ENCODE measurements around the gene RIIAD1. TPM values are rescaled to one million over a fixed set of nuclear protein-coding genes. Genes with fewer than 3 reads are reported as not detected.

RIIAD1 gene
- total RNA-seq, 1 donor from 2014 or later, result not detected

DNA sequence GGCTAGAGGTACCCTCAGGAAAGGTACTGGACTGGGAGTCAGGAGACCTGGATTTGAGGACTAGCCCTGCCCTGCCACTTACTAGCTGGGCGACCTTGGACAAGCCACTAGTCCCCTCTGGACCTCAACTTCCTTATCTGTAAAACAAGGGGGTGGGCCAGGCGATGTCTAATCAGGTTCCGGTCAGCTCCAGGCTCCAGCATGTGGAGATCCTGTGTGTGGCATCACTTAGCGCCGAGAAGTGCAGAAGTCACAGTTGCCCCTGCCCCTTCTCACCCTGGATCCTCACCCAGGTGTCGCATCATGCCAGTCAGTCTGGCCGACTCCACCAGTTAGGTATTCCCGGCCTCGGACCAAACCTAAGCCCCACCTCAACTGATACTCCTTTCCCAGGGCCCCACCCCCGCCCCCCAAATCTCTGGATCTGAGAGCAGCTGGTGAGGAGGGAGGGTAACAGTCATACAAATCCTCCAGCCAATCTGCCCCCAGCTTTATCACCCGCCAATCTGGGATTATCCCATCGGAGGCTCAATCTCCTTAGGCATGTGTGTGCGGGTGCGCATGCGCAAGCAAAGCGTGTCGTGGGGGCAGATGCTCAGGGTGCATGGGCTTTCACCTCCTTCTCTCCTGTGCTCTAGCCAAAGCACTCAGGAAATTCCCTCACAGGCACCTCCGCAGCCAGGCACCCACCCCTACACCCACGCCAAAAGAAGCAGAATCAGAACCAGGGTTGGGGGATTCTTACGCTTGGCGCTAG lies 10.1 kb upstream of the RIIAD1 start:
- peaks cover 2% of the 10 kb centered on the region for H3K36me3 Mint-ChIP-seq (ENCODE audit: low read depth)
- peaks cover 12% of the 10 kb centered on the region for H3K27me3 Mint-ChIP-seq (ENCODE audit: low read depth)
- H3K4me3 Mint-ChIP-seq (ENCODE audit: unreplicated experiment), result no peak overlapping the region
- TF ChIP-seq, protein P1, sequence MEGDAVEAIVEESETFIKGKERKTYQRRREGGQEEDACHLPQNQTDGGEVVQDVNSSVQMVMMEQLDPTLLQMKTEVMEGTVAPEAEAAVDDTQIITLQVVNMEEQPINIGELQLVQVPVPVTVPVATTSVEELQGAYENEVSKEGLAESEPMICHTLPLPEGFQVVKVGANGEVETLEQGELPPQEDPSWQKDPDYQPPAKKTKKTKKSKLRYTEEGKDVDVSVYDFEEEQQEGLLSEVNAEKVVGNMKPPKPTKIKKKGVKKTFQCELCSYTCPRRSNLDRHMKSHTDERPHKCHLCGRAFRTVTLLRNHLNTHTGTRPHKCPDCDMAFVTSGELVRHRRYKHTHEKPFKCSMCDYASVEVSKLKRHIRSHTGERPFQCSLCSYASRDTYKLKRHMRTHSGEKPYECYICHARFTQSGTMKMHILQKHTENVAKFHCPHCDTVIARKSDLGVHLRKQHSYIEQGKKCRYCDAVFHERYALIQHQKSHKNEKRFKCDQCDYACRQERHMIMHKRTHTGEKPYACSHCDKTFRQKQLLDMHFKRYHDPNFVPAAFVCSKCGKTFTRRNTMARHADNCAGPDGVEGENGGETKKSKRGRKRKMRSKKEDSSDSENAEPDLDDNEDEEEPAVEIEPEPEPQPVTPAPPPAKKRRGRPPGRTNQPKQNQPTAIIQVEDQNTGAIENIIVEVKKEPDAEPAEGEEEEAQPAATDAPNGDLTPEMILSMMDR (IDR thresholded peaks at IDR 0.05), result no peak
- no peaks in the 10 kb centered on the region for H3K4me1 Mint-ChIP-seq (ENCODE audit: low read depth)
- H3K27ac Mint-ChIP-seq (ENCODE audit: unreplicated experiment), result no peak overlapping the region
- no peaks in the 10 kb centered on the region for H3K9me3 Mint-ChIP-seq (ENCODE audit: low read depth)
- no peak for DNase-seq (ENCODE audit: low spot score)

DNA sequence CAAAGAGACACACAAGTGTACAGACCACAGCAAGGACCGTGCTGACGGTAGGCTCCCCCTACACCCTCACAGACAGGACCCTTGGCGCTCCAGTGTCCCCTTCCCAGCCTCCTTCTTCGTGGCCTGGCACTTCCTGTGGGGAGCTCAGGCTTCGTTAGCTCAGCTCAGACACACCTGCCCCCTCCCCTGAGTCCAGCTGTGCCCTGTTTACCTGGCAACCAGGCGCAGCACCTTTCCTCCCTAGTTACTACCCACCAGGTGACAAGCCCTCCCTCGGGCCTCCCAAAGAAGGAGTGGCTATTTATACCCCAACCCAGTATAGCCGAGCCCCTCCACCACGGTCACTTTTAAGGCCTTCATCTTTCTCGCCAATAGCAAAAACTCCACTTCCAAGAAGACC lies 9.4 kb upstream of the RIIAD1 start:
- H3K27me3 Mint-ChIP-seq (ENCODE audit: low read depth), result peaks cover 15% of the 10 kb centered on the region
- no peak for DNase-seq (ENCODE audit: low spot score)
- no peak overlapping the region for H3K27ac Mint-ChIP-seq (ENCODE audit: unreplicated experiment)
- H3K4me3 Mint-ChIP-seq (ENCODE audit: unreplicated experiment), result no peak overlapping the region
- peaks cover 3% of the 10 kb centered on the region for H3K4me1 Mint-ChIP-seq (ENCODE audit: low read depth)
- no peaks in the 10 kb centered on the region for H3K9me3 Mint-ChIP-seq (ENCODE audit: low read depth)
- TF ChIP-seq, protein P1 (IDR thresholded peaks at IDR 0.05), result no peak
- peaks cover 2% of the 10 kb centered on the region for H3K36me3 Mint-ChIP-seq (ENCODE audit: low read depth)

DNA sequence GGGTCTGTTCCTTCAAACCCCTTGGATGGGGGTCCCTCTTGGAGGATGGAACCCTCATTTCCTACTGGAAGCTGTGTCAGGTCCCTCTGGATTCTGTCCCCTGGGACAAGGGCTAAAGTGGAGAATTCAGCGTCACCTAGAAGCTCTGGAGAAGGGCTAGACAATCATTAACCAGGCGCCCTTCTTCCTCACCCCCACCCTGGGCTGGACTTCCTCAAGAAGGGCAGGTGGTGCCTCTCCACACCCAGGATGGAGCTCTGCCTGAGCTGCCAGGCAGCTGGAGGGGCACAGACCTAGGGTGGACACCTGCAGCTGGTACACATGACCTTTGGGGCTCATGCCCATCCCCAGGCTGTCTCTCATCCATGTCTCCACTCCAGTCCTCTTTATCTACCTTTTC lies 8.3 kb upstream of the RIIAD1 start:
- Mint-ChIP-seq H3K4me3 (ENCODE audit: unreplicated experiment) (no peak overlapping the region), H3K9me3 (ENCODE audit: low read depth) (no peaks in the 10 kb centered on the region), H3K36me3 (ENCODE audit: low read depth) (peaks cover 4% of the 10 kb centered on the region), H3K27ac (ENCODE audit: unreplicated experiment) (no peak overlapping the region), H3K4me1 (ENCODE audit: low read depth) (peaks cover 14% of the 10 kb centered on the region), H3K27me3 (ENCODE audit: low read depth) (peaks cover 23% of the 10 kb centered on the region)
- no peak for DNase-seq (ENCODE audit: low spot score)
- TF ChIP-seq, protein P1 (IDR thresholded peaks at IDR 0.05), result no peak

DNA sequence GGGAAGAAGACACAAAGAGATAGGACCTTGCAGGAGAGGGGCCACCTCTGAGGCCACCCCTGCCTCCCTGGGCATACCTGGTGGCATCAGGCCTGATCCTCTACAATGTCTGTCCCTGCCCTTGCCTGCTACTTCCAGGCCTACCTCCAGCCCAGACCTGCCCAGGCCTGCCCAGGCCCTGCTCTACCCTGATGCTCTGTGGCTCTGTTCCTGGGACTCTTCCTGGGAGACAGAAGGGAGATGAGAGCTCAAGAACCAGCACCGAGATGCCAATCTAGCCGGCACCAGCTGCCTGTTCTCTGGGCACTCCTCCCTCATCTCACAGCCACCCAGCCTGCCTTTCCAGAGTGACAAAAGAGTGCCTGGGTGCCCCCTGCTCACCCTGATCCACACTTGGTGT lies 7.4 kb upstream of the RIIAD1 start:
- Mint-ChIP-seq H3K4me1 (ENCODE audit: low read depth) (peaks cover 19% of the 10 kb centered on the region), H3K9me3 (ENCODE audit: low read depth) (no peaks in the 10 kb centered on the region), H3K36me3 (ENCODE audit: low read depth) (peaks cover 4% of the 10 kb centered on the region), H3K27me3 (ENCODE audit: low read depth) (peaks cover 29% of the 10 kb centered on the region), H3K4me3 (ENCODE audit: unreplicated experiment) (no peak overlapping the region), H3K27ac (ENCODE audit: unreplicated experiment) (no peak overlapping the region)
- DNase-seq (ENCODE audit: low spot score), result no peak
- TF ChIP-seq, protein P1 (IDR thresholded peaks at IDR 0.05), result no peak

DNA sequence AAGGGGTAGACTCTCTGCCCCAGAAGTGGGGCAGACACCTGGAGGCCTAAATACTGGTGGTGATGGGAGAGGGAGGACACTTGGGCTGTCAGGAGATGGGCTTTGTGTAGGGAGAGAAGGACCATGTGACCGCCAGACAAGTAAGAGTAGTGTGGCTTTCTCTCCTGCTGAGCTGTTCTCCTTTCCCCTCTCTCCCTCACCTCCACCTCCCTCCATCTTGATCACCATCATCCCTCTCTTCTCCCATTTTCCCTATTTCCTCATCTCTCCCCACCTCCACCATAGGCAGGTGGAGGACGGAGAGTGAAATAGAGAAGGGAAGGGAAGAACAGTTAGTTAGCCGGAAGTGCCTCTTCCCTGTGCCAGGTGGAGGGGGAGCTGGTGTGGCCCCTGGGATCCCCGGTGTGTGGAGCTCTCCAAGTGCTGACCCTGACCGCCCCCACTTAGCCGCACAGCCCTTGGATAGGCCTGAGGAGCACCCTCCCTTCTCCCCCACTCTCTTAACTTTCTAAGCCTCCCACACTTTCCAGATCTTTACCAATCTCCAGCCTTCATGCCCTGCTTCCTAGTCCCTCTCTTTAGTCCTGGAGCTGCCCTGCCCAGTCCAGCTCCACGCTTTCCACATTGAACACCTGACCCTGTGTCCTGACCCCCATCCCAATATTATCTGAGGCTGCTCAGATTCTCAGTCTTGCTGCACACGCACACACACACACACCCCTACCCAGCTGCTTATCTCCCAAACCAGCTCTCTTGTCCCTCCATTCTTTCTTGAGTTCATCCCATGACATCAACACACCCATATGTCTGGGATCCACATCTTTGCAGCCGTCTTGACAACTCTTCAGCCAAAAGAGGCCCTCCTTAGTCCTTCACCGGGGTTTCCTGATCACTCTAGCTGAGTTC lies 6.2 kb upstream of the RIIAD1 start:
- Mint-ChIP-seq H3K4me3 (ENCODE audit: unreplicated experiment) (peak overlapping the region; percentile 44), H3K9me3 (ENCODE audit: low read depth) (no peaks in the 10 kb centered on the region), H3K27me3 (ENCODE audit: low read depth) (peaks cover 29% of the 10 kb centered on the region), H3K27ac (ENCODE audit: unreplicated experiment) (no peak overlapping the region), H3K36me3 (ENCODE audit: low read depth) (peaks cover 4% of the 10 kb centered on the region), H3K4me1 (ENCODE audit: low read depth) (peaks cover 20% of the 10 kb centered on the region)
- TF ChIP-seq, protein P1 (IDR thresholded peaks at IDR 0.05), result no peak
- no peak for DNase-seq (ENCODE audit: low spot score)

Data from chondrocyte (in vitro differentiated cells).